K562 (cell line): Measurements from ENCODE around the gene IGF2R. TPM values are rescaled to one million over a fixed set of nuclear protein-coding genes. Genes with fewer than 3 reads are reported as not detected.

Experiments
- ARID3B ChIP-seq: fragments of 250-450 bp; sonication (Bioruptor Pico); IDR thresholded peaks from 2 replicates; pipeline ENCODE4 v1.4.0; 2020; ENCODE audit warnings: borderline replicate concordance
- CXXC5 ChIP-seq: fragments of 250-450 bp; sonication (Bioruptor Pico); IDR thresholded peaks from 2 replicates; pipeline ENCODE4 v1.8.0; 2022; ENCODE audit warnings: inconsistent platforms, mild to moderate bottlenecking, moderate library complexity
- EHMT2 ChIP-seq: fragments of 450-650 bp; IDR thresholded peaks from 2 replicates; pipeline ENCODE4 v1.6.1; 2018; ENCODE audit warnings: antibody characterized with exemption
- GTF2F1 ChIP-seq: IDR thresholded peaks from 2 replicates; pipeline ENCODE4 v1.6.1; 2011; ENCODE audit warnings: low read depth, low read length, improper control_type of control experiment
- POLR2AphosphoS2 ChIP-seq: IDR thresholded peaks from 2 replicates; pipeline ENCODE4 v1.6.1; 2012; ENCODE audit warnings: low read length, improper control_type of control experiment
- TOE1 ChIP-seq, 2 experiments: fragments of 450-650 bp in 1 of 2; sonication (generic) in 1 of 2; formaldehyde crosslinking in 1 of 2; IDR thresholded peaks; 2 replicates each; pipeline versions ENCODE4 v1.7.1 to v1.8.0; 2016 to 2022; ENCODE audit warnings: borderline replicate concordance in 2 of 2, mild to moderate bottlenecking in 2 of 2, antibody characterized with exemption in 1 of 2, inconsistent platforms in 1 of 2, low read depth in 1 of 2, missing genetic modification reagents in 1 of 2, moderate library complexity in 1 of 2
- ZNF24 ChIP-seq: fragments of 450-650 bp; IDR thresholded peaks from 2 replicates; pipeline ENCODE4 v1.6.1; 2016
- ZNF274 ChIP-seq: IDR thresholded peaks from 2 replicates; pipeline ENCODE4 v1.6.1; 2011; ENCODE audit warnings: low read depth, mild to moderate bottlenecking, low read length, moderate library complexity, borderline replicate concordance
- ZNF318 ChIP-seq, 2 experiments: fragments of 450-650 bp; IDR thresholded peaks; 2 replicates each; pipeline ENCODE4 v1.6.1; 2016; ENCODE audit warnings: mild to moderate bottlenecking in 2 of 2, borderline replicate concordance in 1 of 2, low read depth in 1 of 2, moderate library complexity in 1 of 2
- ZNF444 ChIP-seq: fragments of 250-450 bp; sonication (Bioruptor Pico); IDR thresholded peaks from 2 replicates; pipeline ENCODE4 v1.4.0; 2020; ENCODE audit warnings: mild to moderate bottlenecking, moderate library complexity
- ZZZ3 ChIP-seq: fragments of 450-650 bp; IDR thresholded peaks from 2 replicates; pipeline ENCODE4 v1.6.1; 2016; ENCODE audit warnings: antibody characterized with exemption, mild to moderate bottlenecking, moderate library complexity
- polyA plus RNA-seq, 8 experiments: library from polyadenylated mRNA; depleted of rRNA in 4 of 8; stranded (reverse) in 5 of 8; unstranded in 3 of 8; fragments of >200 nt; fragmentation: Nextera tagmentation in 2 of 8; fragmentation: Illumina TruSeq in 1 of 8; extraction: Ambion mirVana in 2 of 8; extraction: Trizol in 1 of 8; gene quantifications; 2 replicates each; pipeline versions ENCODE4 v1.2.1 to v1.2.3, GENCODE V29; 2011 to 2014; ENCODE audit warnings: inconsistent platforms in 1 of 8, missing spikeins in 1 of 8
- total RNA-seq, 7 experiments: library from RNA; depleted of rRNA in 6 of 7; stranded (reverse); fragments of >200 nt in 6 of 7; fragmentation: Illumina TruSeq in 2 of 7; extraction: Trizol in 2 of 7; gene quantifications; 2 replicates each; pipeline versions ENCODE4 v1.2.1 to v1.2.3, GENCODE V29; 2011 to 2021; ENCODE audit warnings: low replicate concordance in 1 of 7

Gene IGF2R
- total and polyA plus RNA-seq, 9 of the 15 experiments (the other 6 are each of a cell fraction or from before 2014, with no cell fraction given) = 3.5 to 92.3 (median 34.5) TPM

GRCh38 chr6:159981403-159982245, 12.7 kb downstream of the IGF2R start (continued):
- peak; percentile 73 for TF ChIP-seq TOE1 (IDR thresholded peaks at IDR 0.05; ENCODE audit: borderline replicate concordance)
- TF ChIP-seq TOE1 (CRISPR knock-in tag; IDR thresholded peaks at IDR 0.05; ENCODE audit: borderline replicate concordance, low read depth) = no peak
- TF ChIP-seq GTF2F1 = no peak
- TF ChIP-seq ARID3B (CRISPR knock-in tag) = no peak
- no peak for TF ChIP-seq ZNF274
- peak in 1 of 2 experiments; percentile 68; a peak in 1 of 4 replicates for TF ChIP-seq ZNF318 (IDR thresholded peaks at IDR 0.05; ENCODE audit: borderline replicate concordance in 1 of 2, low read depth in 1 of 2)
- TF ChIP-seq ZNF444 (CRISPR knock-in tag) = no peak
- TF ChIP-seq CXXC5 = no peak
- TF ChIP-seq ZZZ3 = no peak
- no peak for TF ChIP-seq ZNF24
- TF ChIP-seq POLR2AphosphoS2 = no peak
- TF ChIP-seq EHMT2 = no peak
